Measurements from ENCODE around the gene TMCC1. TPM values are rescaled to one million over a fixed set of nuclear protein-coding genes. Genes with fewer than 3 reads are reported as not detected.
A peak's percentile ranks its signal among the peaks of the same experiment; 100 is the strongest.

Gene TMCC1
- total RNA-seq, 1 donor from 2014 or later: 33.9 TPM

GRCh38 chr3:129627350-129628168, 266.0 kb downstream of the TMCC1 start:
- DNase-seq (ENCODE audit: low spot score): peak; percentile 74

GRCh38 chr3:129626744-129627349, 266.7 kb downstream of the TMCC1 start:
- DNase-seq (ENCODE audit: low spot score) (peak; percentile 97), ATAC-seq (peak; percentile 88)

More at GRCh38 chr3:129627350-129628168, 266.0 kb downstream of the TMCC1 start:
- ATAC-seq: peak; percentile 49

- no peak for ATAC-seq
- DNase-seq (ENCODE audit: low spot score): peak; percentile 46
Measured at GRCh38 chr3:129625072-129625874, 268.2 kb downstream of the TMCC1 start.

- DNase-seq (ENCODE audit: low spot score): peak; percentile 54
- ATAC-seq: no peak
Measured at GRCh38 chr3:129624347-129625071, 269.0 kb downstream of the TMCC1 start.

- no peak for ATAC-seq
Measured at GRCh38 chr3:129623447-129624118, 269.9 kb downstream of the TMCC1 start.

GRCh38 chr3:129622933-129623332, 270.6 kb downstream of the TMCC1 start:
- DNase-seq (ENCODE audit: low spot score): peak; percentile 43

More at GRCh38 chr3:129623447-129624118, 269.9 kb downstream of the TMCC1 start:
- DNase-seq (ENCODE audit: low spot score): peak; percentile 58

GRCh38 chr3:129622226-129622874, 271.2 kb downstream of the TMCC1 start:
- ATAC-seq (no peak), DNase-seq (ENCODE audit: low spot score) (no peak)

More at GRCh38 chr3:129622933-129623332, 270.6 kb downstream of the TMCC1 start:
- ATAC-seq: no peak

GRCh38 chr3:129621626-129622225, 271.8 kb downstream of the TMCC1 start:
- DNase-seq (ENCODE audit: low spot score) (no peak), ATAC-seq (no peak)

GRCh38 chr3:129620828-129621559, 272.5 kb downstream of the TMCC1 start:
- DNase-seq (ENCODE audit: low spot score): no peak
- no peak for ATAC-seq

- ATAC-seq (no peak), DNase-seq (ENCODE audit: low spot score) (peak; percentile 41)
Measured at GRCh38 chr3:129619726-129620162, 273.8 kb downstream of the TMCC1 start.

- ATAC-seq (no peak), DNase-seq (ENCODE audit: low spot score) (no peak)
Measured at GRCh38 chr3:129618901-129619671, 274.4 kb downstream of the TMCC1 start.

GRCh38 chr3:129618186-129618820, 275.2 kb downstream of the TMCC1 start:
- no peak for ATAC-seq
- DNase-seq (ENCODE audit: low spot score): peak; percentile 41

GRCh38 chr3:129617381-129618185, 275.9 kb downstream of the TMCC1 start:
- DNase-seq (ENCODE audit: low spot score): no peak

GRCh38 chr3:129616713-129617112, 276.8 kb downstream of the TMCC1 start:
- ATAC-seq (no peak), DNase-seq (ENCODE audit: low spot score) (no peak)

More at GRCh38 chr3:129617381-129618185, 275.9 kb downstream of the TMCC1 start:
- no peak for ATAC-seq

GRCh38 chr3:129616291-129616690, 277.2 kb downstream of the TMCC1 start:
- ATAC-seq (no peak), DNase-seq (ENCODE audit: low spot score) (no peak)

- no peak for DNase-seq (ENCODE audit: low spot score)
- ATAC-seq: peak; percentile 38
Measured at GRCh38 chr3:129615751-129616281, 277.7 kb downstream of the TMCC1 start.
